ENCODE measurements around the gene MYO5B.

The MYO5B gene

DNA sequence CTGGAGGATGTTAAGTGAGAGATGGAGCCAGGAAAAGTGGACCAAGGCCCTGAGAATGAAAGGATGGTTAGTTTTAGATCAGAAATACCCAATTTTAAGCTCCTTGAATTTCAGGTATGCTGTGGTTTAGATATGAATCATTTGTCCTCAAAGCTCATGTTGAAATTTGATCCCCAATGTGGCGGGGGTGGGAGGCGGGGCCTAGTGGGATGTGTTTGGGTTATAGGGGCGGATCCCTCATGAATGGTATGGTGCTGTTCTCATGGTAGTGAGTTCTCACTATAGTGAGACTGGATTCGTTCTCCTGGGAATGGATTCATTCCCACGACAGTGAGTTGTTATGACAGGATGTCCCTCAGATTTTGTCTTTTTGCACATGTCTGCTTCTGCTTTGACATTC lies 11.4 kb downstream of the MYO5B start:
- TF ChIP-seq, protein P1, sequence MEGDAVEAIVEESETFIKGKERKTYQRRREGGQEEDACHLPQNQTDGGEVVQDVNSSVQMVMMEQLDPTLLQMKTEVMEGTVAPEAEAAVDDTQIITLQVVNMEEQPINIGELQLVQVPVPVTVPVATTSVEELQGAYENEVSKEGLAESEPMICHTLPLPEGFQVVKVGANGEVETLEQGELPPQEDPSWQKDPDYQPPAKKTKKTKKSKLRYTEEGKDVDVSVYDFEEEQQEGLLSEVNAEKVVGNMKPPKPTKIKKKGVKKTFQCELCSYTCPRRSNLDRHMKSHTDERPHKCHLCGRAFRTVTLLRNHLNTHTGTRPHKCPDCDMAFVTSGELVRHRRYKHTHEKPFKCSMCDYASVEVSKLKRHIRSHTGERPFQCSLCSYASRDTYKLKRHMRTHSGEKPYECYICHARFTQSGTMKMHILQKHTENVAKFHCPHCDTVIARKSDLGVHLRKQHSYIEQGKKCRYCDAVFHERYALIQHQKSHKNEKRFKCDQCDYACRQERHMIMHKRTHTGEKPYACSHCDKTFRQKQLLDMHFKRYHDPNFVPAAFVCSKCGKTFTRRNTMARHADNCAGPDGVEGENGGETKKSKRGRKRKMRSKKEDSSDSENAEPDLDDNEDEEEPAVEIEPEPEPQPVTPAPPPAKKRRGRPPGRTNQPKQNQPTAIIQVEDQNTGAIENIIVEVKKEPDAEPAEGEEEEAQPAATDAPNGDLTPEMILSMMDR (IDR thresholded peaks at IDR 0.05; ENCODE audit: low read length) = no peak
- TF ChIP-seq EZH2phosphoT487 (IDR thresholded peaks at IDR 0.05; ENCODE audit: low read length) (no peak), EZH2 (optimal IDR thresholded peaks at IDR 0.05; ENCODE audit: low read depth, low read length) (no peak)
- Histone ChIP-seq H3K4me1 (ENCODE audit: low read length) (peaks cover 18% of the 10 kb centered on the region), H3K4me2 (ENCODE audit: low read depth, low read length) (no peak overlapping the region), H3F3A (ENCODE audit: insufficient read depth, low read length) (no peaks in the 10 kb centered on the region), H3K79me2 (ENCODE audit: low read length) (peaks cover 95% of the 10 kb centered on the region), H3K4me3 (ENCODE audit: low read length) (no peak overlapping the region), H3K9me3 (replicated peaks; ENCODE audit: insufficient read depth, low read length) (no peaks in the 10 kb centered on the region), H4K20me1 (ENCODE audit: insufficient read depth, low read length) (no peaks in the 10 kb centered on the region), H3K9me2 (replicated peaks; ENCODE audit: insufficient read depth, low read length) (no peaks in the 10 kb centered on the region), H3K27me3 (replicated peaks; ENCODE audit: insufficient read depth, low read length) (no peaks in the 10 kb centered on the region), H3K9ac (ENCODE audit: low read length) (no peak overlapping the region), H3K36me3 (replicated peaks; ENCODE audit: insufficient read depth, low read length) (no peaks in the 10 kb centered on the region), H3K27ac (ENCODE audit: low read length) (no peak overlapping the region), H2AFZ (ENCODE audit: low read length) (no peak overlapping the region)
- DNase-seq = no peak

GRCh38 chr18:50182511-50182910 lies 12.4 kb downstream of the MYO5B start:
- H3K79me2 ChIP-seq (ENCODE audit: low read length) = peaks cover 95% of the 10 kb centered on the region

DNA sequence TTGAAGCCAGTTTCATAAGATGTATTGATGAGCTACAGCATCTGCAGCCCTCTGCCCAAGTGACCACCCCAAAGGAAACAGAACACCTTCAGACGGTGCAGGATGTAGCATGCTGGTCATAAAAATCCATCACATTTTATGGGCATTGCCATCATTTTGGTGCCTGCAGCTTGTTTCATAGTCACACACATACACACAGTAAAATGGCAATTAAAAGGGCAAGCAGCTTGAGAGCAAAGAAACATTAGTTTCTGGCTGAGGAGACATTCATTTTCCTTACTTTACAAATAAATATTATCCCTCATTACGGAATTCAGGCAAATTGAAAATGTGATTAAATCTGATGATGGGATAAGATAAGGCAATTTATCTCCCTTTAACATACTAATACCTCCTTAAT lies 13.4 kb downstream of the MYO5B start:
- Histone ChIP-seq H3K4me3 (ENCODE audit: low read length) (no peak overlapping the region), H3K36me3 (replicated peaks; ENCODE audit: insufficient read depth, low read length) (no peaks in the 10 kb centered on the region), H3K4me2 (ENCODE audit: low read depth, low read length) (no peak overlapping the region), H3K27ac (ENCODE audit: low read length) (no peak overlapping the region), H3K9me2 (replicated peaks; ENCODE audit: insufficient read depth, low read length) (no peaks in the 10 kb centered on the region), H3K27me3 (replicated peaks; ENCODE audit: insufficient read depth, low read length) (no peaks in the 10 kb centered on the region), H3K79me2 (ENCODE audit: low read length) (peaks cover 95% of the 10 kb centered on the region), H3K9me3 (replicated peaks; ENCODE audit: insufficient read depth, low read length) (no peaks in the 10 kb centered on the region), H2AFZ (ENCODE audit: low read length) (no peak overlapping the region), H3K9ac (ENCODE audit: low read length) (no peak overlapping the region), H3F3A (ENCODE audit: insufficient read depth, low read length) (no peaks in the 10 kb centered on the region), H4K20me1 (ENCODE audit: insufficient read depth, low read length) (no peaks in the 10 kb centered on the region), H3K4me1 (ENCODE audit: low read length) (peaks cover 8% of the 10 kb centered on the region; the same call in 1 of the 2 replicates)
- TF ChIP-seq EZH2phosphoT487 (IDR thresholded peaks at IDR 0.05; ENCODE audit: low read length) = no peak
- no peak for TF ChIP-seq EZH2 (optimal IDR thresholded peaks at IDR 0.05; ENCODE audit: low read depth, low read length)
- TF ChIP-seq, protein P1 (IDR thresholded peaks at IDR 0.05; ENCODE audit: low read length) = no peak
- no peak for DNase-seq

More at GRCh38 chr18:50182511-50182910, 12.4 kb downstream of the MYO5B start:
- Histone ChIP-seq H3K27ac (ENCODE audit: low read length) (no peak overlapping the region), H3K4me1 (ENCODE audit: low read length) (peaks cover 8% of the 10 kb centered on the region), H3K36me3 (replicated peaks; ENCODE audit: insufficient read depth, low read length) (no peaks in the 10 kb centered on the region), H3K9me3 (replicated peaks; ENCODE audit: insufficient read depth, low read length) (no peaks in the 10 kb centered on the region), H3K27me3 (replicated peaks; ENCODE audit: insufficient read depth, low read length) (no peaks in the 10 kb centered on the region), H4K20me1 (ENCODE audit: insufficient read depth, low read length) (no peaks in the 10 kb centered on the region), H2AFZ (ENCODE audit: low read length) (no peak overlapping the region), H3K4me3 (ENCODE audit: low read length) (no peak overlapping the region), H3K9ac (ENCODE audit: low read length) (no peak overlapping the region), H3F3A (ENCODE audit: insufficient read depth, low read length) (no peaks in the 10 kb centered on the region), H3K4me2 (ENCODE audit: low read depth, low read length) (no peak overlapping the region), H3K9me2 (replicated peaks; ENCODE audit: insufficient read depth, low read length) (no peaks in the 10 kb centered on the region)
- TF ChIP-seq EZH2phosphoT487 (IDR thresholded peaks at IDR 0.05; ENCODE audit: low read length) = no peak
- TF ChIP-seq EZH2 (optimal IDR thresholded peaks at IDR 0.05; ENCODE audit: low read depth, low read length) = no peak
- TF ChIP-seq, protein P1 (IDR thresholded peaks at IDR 0.05; ENCODE audit: low read length) = no peak
- no peak for DNase-seq
